Measurements from ENCODE around the gene MON1B. TPM values are rescaled to one million over a fixed set of nuclear protein-coding genes. Genes with fewer than 3 reads are reported as not detected.

MON1B gene
- total and polyA plus RNA-seq, 2 of the 8 experiments (the other 6 are each of a cell fraction or from before 2014, with no cell fraction given): 20.0 to 45.9 TPM

- no peaks in the 10 kb centered on the region; the same call in 1 of the 2 replicates for H3K79me1 ChIP-seq (ENCODE audit: low read depth, low read length)
- no peak overlapping the region for H3K23ac ChIP-seq (ENCODE audit: insufficient read length)
- ChIA-PET POLR2A (ENCODE audit: partially characterized antibody) (interaction anchor here (1.1 kb wide), 1 partner anchor 24 kb away, joined by 3 read pairs; no protein-coding TSS in a partner anchor), CTCF (ENCODE audit: partially characterized antibody) (interaction anchor here (1.2 to 1.7 kb wide), 2 partner anchors 8 to 14 kb away, joined by 3 to 11 read pairs; no protein-coding TSS in a partner anchor)
- H3K4ac ChIP-seq (replicated peaks; ENCODE audit: insufficient read length, low read depth, low read length): no peak overlapping the region
- TF ChIP-seq EZH2 (IDR thresholded peaks at IDR 0.05; ENCODE audit: low read depth, low read length, severe bottlenecking) (no peak), SUZ12 (IDR thresholded peaks at IDR 0.05; ENCODE audit: low read length) (no peak), RAD21 (IDR thresholded peaks at IDR 0.05 in 1 of 2, conservative IDR thresholded peaks at IDR 0.05 in 1 of 2; ENCODE audit: low read depth in 2 of 2, low read length in 2 of 2) (no peak), BACH1 (IDR thresholded peaks at IDR 0.05; ENCODE audit: low read length) (no peak), CTBP2 (IDR thresholded peaks at IDR 0.05; ENCODE audit: borderline replicate concordance, insufficient read depth, insufficient read length, low read length) (no peak), SP2 (IDR thresholded peaks at IDR 0.05; ENCODE audit: low read length) (no peak), EGR1 (IDR thresholded peaks at IDR 0.05; ENCODE audit: borderline replicate concordance, low read depth, low read length) (no peak), TAF7 (optimal IDR thresholded peaks at IDR 0.05; ENCODE audit: borderline replicate concordance, low read depth, low read length) (no peak), TAF1 (IDR thresholded peaks at IDR 0.05; ENCODE audit: low read depth, low read length) (no peak)
- no peak overlapping the region for H3K18ac ChIP-seq (ENCODE audit: extremely low read depth, low read length)
- no peak for FAIRE-seq
- no peaks in the 10 kb centered on the region for H3K36me3 ChIP-seq (ENCODE audit: control insufficient read depth in 2 of 4, insufficient read depth in 4 of 4, low read length in 3 of 4)
- no peak overlapping the region for H4K5ac ChIP-seq (ENCODE audit: insufficient read length, low read depth, low read length)
- H3K9ac ChIP-seq (replicated peaks in 1 of 4; ENCODE audit: extremely low read depth in 1 of 4, low read depth in 3 of 4, low read length in 3 of 4): no peak overlapping the region
- H3K14ac ChIP-seq (ENCODE audit: insufficient read length): no peak overlapping the region
- no peaks in the 10 kb centered on the region; a peak in 1 of 7 replicates for H3K27me3 ChIP-seq (replicated peaks in 1 of 4; ENCODE audit: control insufficient read depth in 3 of 4, extremely low read depth in 1 of 4, insufficient read depth in 3 of 4, low read length in 3 of 4)
- WGBS, 2 experiments (ENCODE audit: extremely low coverage in 1 of 2, insufficient coverage in 1 of 2, insufficient read length in 1 of 2, insufficient replicate concordance in 2 of 2, low coverage in 1 of 2, low lambda C conversion rate in 2 of 2, missing lambda C conversion rate in 1 of 2): 82% methylated on average over 12 of the region's 12 CpGs; no CpG with 5 or more reads in 1 of the 2 experiments
- no peak for DNase-seq (ENCODE audit: low read depth in 1 of 2, low spot score in 2 of 2)
- H2BK5ac ChIP-seq (ENCODE audit: low read depth, low read length): no peak overlapping the region
- H3K23me2 ChIP-seq (ENCODE audit: low read depth, low read length): peaks cover 5% of the 10 kb centered on the region; the same call in 1 of the 2 replicates
- no peak overlapping the region; a peak in 1 of 4 replicates for H3K4me2 ChIP-seq (ENCODE audit: insufficient read depth in 1 of 2, low read depth in 2 of 2, low read length in 2 of 2)
- no peaks in the 10 kb centered on the region for H3K9me3 ChIP-seq (ENCODE audit: insufficient read depth in 2 of 2, low read depth in 1 of 2, low read length in 1 of 2)
- H4K8ac ChIP-seq (ENCODE audit: extremely low read depth, insufficient read depth, low read length): no peak overlapping the region
- H3K4me3 ChIP-seq (ENCODE audit: extremely low read depth in 1 of 4, insufficient read depth in 2 of 4, low read depth in 3 of 4, low read length in 4 of 4): no peak overlapping the region
- no peak overlapping the region for H4K91ac ChIP-seq (replicated peaks; ENCODE audit: insufficient read length, low read length)
- no peak overlapping the region for H3K56ac ChIP-seq (replicated peaks; ENCODE audit: insufficient read length, low read depth, low read length)
- H4K20me1 ChIP-seq (replicated peaks in 1 of 2; ENCODE audit: control insufficient read depth in 1 of 2, insufficient read depth in 2 of 2, low read length in 2 of 2): no peaks in the 10 kb centered on the region
- H2AFZ ChIP-seq (ENCODE audit: low read length): no peak overlapping the region
- H2BK120ac ChIP-seq (replicated peaks; ENCODE audit: low read depth, low read length): no peak overlapping the region
- peaks cover 0 to 16% (median 11%) of the 10 kb centered on the region in 4 experiments; a peak in 6 of 7 replicates for H3K4me1 ChIP-seq (replicated peaks in 1 of 4; ENCODE audit: control insufficient read depth in 3 of 4, insufficient read depth in 4 of 4, low read length in 3 of 4)
- H2BK15ac ChIP-seq (ENCODE audit: low read length): no peak overlapping the region
- H3K27ac ChIP-seq (ENCODE audit: low read depth, low read length): no peak overlapping the region
- H2BK12ac ChIP-seq (ENCODE audit: low read depth, low read length): no peak overlapping the region
- H2AK5ac ChIP-seq (ENCODE audit: low read depth, low read length): no peak overlapping the region
- no peak overlapping the region for H2BK20ac ChIP-seq (ENCODE audit: low read length)
- no peaks in the 10 kb centered on the region for H3K79me2 ChIP-seq (ENCODE audit: control insufficient read depth in 1 of 2, insufficient read depth in 2 of 2, low read length in 2 of 2)
Observed at GRCh38 chr16:77214411-77215138, 23.6 kb downstream of the MON1B start.
